MG63 (cell line): ENCODE data around the gene MYO15A. TPM values are rescaled to one million over a fixed set of nuclear protein-coding genes. Genes with fewer than 3 reads are reported as not detected.

Experiments
- DNase-seq: peaks from one replicate; pipeline ENCODE4 v3.0.0-alpha.2; 2020
- H3K27me3 ChIP-seq: fragments of 250-450 bp; sonication (Bioruptor Pico); 2 replicates; pipeline ENCODE4 v1.5.1; 2020; ENCODE audit warnings: mild to moderate bottlenecking, moderate library complexity
- H3K36me3 ChIP-seq: fragments of 250-450 bp; sonication (Bioruptor Pico); 2 replicates; pipeline ENCODE4 v1.5.1; 2020; ENCODE audit warnings: mild to moderate bottlenecking, moderate library complexity
- H3K4me3 ChIP-seq: fragments of 250-450 bp; sonication (Bioruptor Pico); 2 replicates; pipeline ENCODE4 v1.5.1; 2020; ENCODE audit warnings: mild to moderate bottlenecking, moderate library complexity
- H3K9me3 ChIP-seq: fragments of 250-450 bp; sonication (Bioruptor Pico); 2 replicates; pipeline ENCODE4 v1.5.1; 2020; ENCODE audit warnings: mild to moderate bottlenecking, moderate library complexity
- total RNA-seq: library from RNA; depleted of rRNA; stranded (reverse); fragments of >200 nt; shearing (Covaris generic); gene quantifications from 2 replicates; pipeline ENCODE4 v1.2.3, GENCODE V29; 2014; ENCODE audit warnings: low replicate concordance; rRNA removed

MYO15A gene, protein sequence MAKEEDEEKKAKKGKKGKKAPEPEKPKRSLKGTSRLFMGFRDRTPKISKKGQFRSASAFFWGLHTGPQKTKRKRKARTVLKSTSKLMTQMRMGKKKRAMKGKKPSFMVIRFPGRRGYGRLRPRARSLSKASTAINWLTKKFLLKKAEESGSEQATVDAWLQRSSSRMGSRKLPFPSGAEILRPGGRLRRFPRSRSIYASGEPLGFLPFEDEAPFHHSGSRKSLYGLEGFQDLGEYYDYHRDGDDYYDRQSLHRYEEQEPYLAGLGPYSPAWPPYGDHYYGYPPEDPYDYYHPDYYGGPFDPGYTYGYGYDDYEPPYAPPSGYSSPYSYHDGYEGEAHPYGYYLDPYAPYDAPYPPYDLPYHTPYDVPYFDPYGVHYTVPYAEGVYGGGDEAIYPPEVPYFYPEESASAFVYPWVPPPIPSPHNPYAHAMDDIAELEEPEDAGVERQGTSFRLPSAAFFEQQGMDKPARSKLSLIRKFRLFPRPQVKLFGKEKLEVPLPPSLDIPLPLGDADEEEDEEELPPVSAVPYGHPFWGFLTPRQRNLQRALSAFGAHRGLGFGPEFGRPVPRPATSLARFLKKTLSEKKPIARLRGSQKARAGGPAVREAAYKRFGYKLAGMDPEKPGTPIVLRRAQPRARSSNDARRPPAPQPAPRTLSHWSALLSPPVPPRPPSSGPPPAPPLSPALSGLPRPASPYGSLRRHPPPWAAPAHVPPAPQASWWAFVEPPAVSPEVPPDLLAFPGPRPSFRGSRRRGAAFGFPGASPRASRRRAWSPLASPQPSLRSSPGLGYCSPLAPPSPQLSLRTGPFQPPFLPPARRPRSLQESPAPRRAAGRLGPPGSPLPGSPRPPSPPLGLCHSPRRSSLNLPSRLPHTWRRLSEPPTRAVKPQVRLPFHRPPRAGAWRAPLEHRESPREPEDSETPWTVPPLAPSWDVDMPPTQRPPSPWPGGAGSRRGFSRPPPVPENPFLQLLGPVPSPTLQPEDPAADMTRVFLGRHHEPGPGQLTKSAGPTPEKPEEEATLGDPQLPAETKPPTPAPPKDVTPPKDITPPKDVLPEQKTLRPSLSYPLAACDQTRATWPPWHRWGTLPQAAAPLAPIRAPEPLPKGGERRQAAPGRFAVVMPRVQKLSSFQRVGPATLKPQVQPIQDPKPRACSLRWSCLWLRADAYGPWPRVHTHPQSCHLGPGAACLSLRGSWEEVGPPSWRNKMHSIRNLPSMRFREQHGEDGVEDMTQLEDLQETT (N-terminal part only)
- not detected in 2 replicates for total RNA-seq

- H3K36me3 ChIP-seq, result no peaks in the 10 kb centered on the region
- no peaks in the 10 kb centered on the region for H3K9me3 ChIP-seq
- no peak for DNase-seq
These were observed at the start of gene MYO15A for GRCh38 chr17:18108401-18109312. MYO15A (plus strand) TSS chr17:18108756; CDS start chr17:18118801, 10,045 bp downstream.

GRCh38 chr17:18059283-18059682 lies 49.3 kb upstream of the MYO15A start:
- H3K4me3 ChIP-seq, result no peak overlapping the region
- DNase-seq, result no peak
- no peaks in the 10 kb centered on the region for H3K27me3 ChIP-seq
- no peaks in the 10 kb centered on the region for H3K9me3 ChIP-seq
- H3K36me3 ChIP-seq, result no peaks in the 10 kb centered on the region; the same call in 1 of the 2 replicates

More at GRCh38 chr17:18108401-18109312, at the start of gene MYO15A:
- Histone ChIP-seq H3K27me3 (no peaks in the 10 kb centered on the region), H3K4me3 (no peak within 1 kb of the TSS)

GRCh38 chr17:18064053-18064452 lies 44.5 kb upstream of the MYO15A start:
- H3K36me3 ChIP-seq, result no peaks in the 10 kb centered on the region; the same call in 1 of the 2 replicates
- no peak for DNase-seq
- no peaks in the 10 kb centered on the region for H3K9me3 ChIP-seq
- no peaks in the 10 kb centered on the region for H3K27me3 ChIP-seq
- no peak overlapping the region for H3K4me3 ChIP-seq

- Histone ChIP-seq H3K4me3 (no peak overlapping the region), H3K27me3 (no peaks in the 10 kb centered on the region), H3K36me3 (no peaks in the 10 kb centered on the region), H3K9me3 (no peaks in the 10 kb centered on the region)
- DNase-seq, result no peak
These were observed 43.0 kb upstream of the MYO15A start for GRCh38 chr17:18065546-18065945.

DNA sequence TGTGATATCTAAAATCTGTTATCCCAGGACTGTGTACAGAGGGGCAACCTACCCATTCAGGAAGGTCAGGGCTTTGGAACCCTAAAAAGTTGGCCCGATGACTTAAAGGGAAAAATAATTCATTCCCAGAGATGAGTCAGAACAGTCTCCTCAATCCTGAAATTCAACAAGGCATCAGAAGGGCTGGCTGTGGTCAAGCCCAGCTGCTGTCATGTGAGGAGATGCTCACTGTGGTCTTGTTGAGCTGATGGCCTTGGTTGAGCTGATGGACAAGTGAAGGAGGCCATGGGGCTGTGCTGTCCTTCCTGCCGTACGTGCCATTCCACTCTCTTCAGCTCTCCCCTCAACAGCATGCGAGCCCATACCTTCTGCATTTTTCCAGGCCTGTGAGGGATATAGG lies 41.7 kb upstream of the MYO15A start:
- Histone ChIP-seq H3K4me3 (no peak overlapping the region), H3K9me3 (no peaks in the 10 kb centered on the region), H3K36me3 (no peaks in the 10 kb centered on the region), H3K27me3 (no peaks in the 10 kb centered on the region)
- DNase-seq, result no peak

- Histone ChIP-seq H3K9me3 (no peaks in the 10 kb centered on the region), H3K36me3 (no peaks in the 10 kb centered on the region), H3K4me3 (no peak overlapping the region), H3K27me3 (no peaks in the 10 kb centered on the region)
- no peak for DNase-seq
These were observed 39.5 kb upstream of the MYO15A start for GRCh38 chr17:18069101-18069500.

- Histone ChIP-seq H3K36me3 (no peaks in the 10 kb centered on the region), H3K4me3 (no peak overlapping the region), H3K9me3 (no peaks in the 10 kb centered on the region), H3K27me3 (no peaks in the 10 kb centered on the region)
- DNase-seq, result peak; percentile 15
These were observed 37.7 kb upstream of the MYO15A start for GRCh38 chr17:18070861-18071340.

GRCh38 chr17:18071751-18072150 lies 36.8 kb upstream of the MYO15A start:
- H3K9me3 ChIP-seq, result no peaks in the 10 kb centered on the region
- no peaks in the 10 kb centered on the region for H3K27me3 ChIP-seq
- no peaks in the 10 kb centered on the region for H3K36me3 ChIP-seq

GRCh38 chr17:18074566-18075272 lies 33.8 kb upstream of the MYO15A start:
- no peaks in the 10 kb centered on the region for H3K36me3 ChIP-seq
- no peak for DNase-seq
- H3K9me3 ChIP-seq, result no peaks in the 10 kb centered on the region
- H3K4me3 ChIP-seq, result no peak overlapping the region
- H3K27me3 ChIP-seq, result no peaks in the 10 kb centered on the region

More at GRCh38 chr17:18071751-18072150, 36.8 kb upstream of the MYO15A start:
- DNase-seq, result no peak
- no peak overlapping the region for H3K4me3 ChIP-seq

- Histone ChIP-seq H3K9me3 (no peaks in the 10 kb centered on the region), H3K4me3 (no peak overlapping the region), H3K27me3 (no peaks in the 10 kb centered on the region), H3K36me3 (no peaks in the 10 kb centered on the region)
- DNase-seq, result no peak
These were observed 31.6 kb upstream of the MYO15A start for GRCh38 chr17:18076936-18077335.

- Histone ChIP-seq H3K36me3 (no peaks in the 10 kb centered on the region), H3K4me3 (no peak overlapping the region), H3K9me3 (no peaks in the 10 kb centered on the region), H3K27me3 (no peaks in the 10 kb centered on the region)
- DNase-seq, result no peak
These were observed 29.0 kb upstream of the MYO15A start for GRCh38 chr17:18079543-18079942.

DNA sequence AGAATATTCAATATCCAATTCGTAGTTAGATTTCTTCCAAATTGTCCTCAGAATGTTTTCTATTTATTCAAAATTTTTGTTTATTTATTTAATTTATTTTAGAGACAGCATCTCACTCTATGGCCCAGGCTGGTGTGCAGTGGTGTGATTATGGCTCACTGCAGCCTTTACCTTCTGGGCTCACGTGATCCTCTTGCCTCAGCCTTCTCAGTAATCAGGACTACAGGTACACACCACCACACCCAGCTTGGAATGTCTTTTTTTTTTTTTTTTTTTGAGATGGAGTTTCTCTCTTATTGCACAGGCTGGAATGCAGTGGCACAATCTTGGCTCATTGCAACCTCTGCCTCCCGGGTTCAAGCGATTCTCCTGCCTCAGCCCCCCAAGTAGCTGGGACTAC lies 24.3 kb upstream of the MYO15A start:
- DNase-seq, result no peak
- no peaks in the 10 kb centered on the region for H3K9me3 ChIP-seq
- H3K27me3 ChIP-seq, result no peaks in the 10 kb centered on the region
- no peak overlapping the region for H3K4me3 ChIP-seq
- no peaks in the 10 kb centered on the region for H3K36me3 ChIP-seq

DNA sequence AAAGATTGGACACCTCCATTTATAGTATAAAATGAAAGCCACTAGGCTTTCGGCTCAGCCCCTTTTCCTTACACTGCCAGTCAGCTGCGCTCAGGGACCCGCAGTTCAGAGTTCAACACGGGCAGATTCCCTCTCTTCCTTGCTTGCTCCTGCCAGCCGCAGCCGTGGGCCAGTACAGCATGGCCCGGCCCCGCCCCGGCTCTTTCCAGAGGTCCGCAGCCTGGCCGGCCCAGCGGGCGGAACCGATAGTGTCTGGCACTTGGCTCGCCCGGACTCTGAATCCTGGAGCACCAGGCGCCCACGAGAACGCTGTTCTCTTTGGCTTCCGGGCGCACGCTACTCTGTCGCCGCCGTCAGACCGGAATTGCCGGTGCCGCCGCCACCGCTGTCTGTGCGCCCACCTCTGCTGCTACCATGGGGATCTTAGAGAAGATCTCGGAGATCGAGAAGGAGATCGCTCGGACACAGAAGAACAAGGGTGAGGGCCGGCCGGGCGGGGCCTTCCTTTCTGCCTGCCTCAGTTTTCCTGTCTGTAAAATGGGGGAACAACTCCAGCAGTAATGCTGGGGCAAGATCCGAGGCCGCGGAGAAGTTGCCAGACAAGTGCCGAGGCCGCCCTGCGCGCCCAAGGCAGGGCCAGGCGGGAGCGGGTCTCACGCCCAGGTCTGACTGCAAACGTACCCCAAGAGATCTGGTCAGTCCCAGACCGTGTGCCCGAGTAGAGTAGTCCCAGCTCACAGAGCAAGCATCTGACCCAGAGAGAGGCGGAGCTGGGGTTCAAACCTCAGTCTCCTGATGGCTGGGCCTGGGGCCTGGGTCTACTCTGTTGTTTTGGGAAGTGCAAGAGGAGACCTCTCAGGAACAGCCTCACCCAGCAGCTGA lies 20.7 kb upstream of the MYO15A start, which contains the start of gene DRG2:
Gene DRG2 (plus strand): TSS at position 339 of the 882 bp plus-strand sequence. CDS start 76 bp downstream, at position 415.
- peak within 1 kb of the TSS; percentile 86 for H3K4me3 ChIP-seq
- H3K9me3 ChIP-seq, result no peaks in the 10 kb centered on the region
- DNase-seq, result peak; percentile 91
- H3K27me3 ChIP-seq, result no peaks in the 10 kb centered on the region
- H3K36me3 ChIP-seq, result no peaks in the 10 kb centered on the region

GRCh38 chr17:18089613-18090012 lies 18.9 kb upstream of the MYO15A start:
- Histone ChIP-seq H3K4me3 (no peak overlapping the region), H3K36me3 (peaks cover 8% of the 10 kb centered on the region; the same call in 1 of the 2 replicates), H3K27me3 (no peaks in the 10 kb centered on the region), H3K9me3 (no peaks in the 10 kb centered on the region)
- DNase-seq, result no peak
